H9 (cell line): ENCODE results near the gene AMPD2. TPM values are rescaled to one million over a fixed set of nuclear protein-coding genes. Genes with fewer than 3 reads are reported as not detected.

Source experiments
- total RNA-seq: library from RNA; stranded (reverse); gene quantifications from 2 replicates; pipeline ENCODE4 v1.2.1, GENCODE V29; 2021

AMPD2 gene
- total RNA-seq, 1 experiment from 2014 or later: 65.1 TPM

Other genes starting within 250 kb of the AMPD2 start
- 41.5 and 47.9 TPM in 2 replicates for gene SORT1, start 221.9 kb upstream of the AMPD2 start, total RNA-seq
- 133 and 136 TPM in 2 replicates for gene PSMA5, start 193.4 kb upstream of the AMPD2 start, total RNA-seq
- gene SYPL2, start 153.3 kb upstream of the AMPD2 start, total RNA-seq: 2.5 and 2.6 TPM in 2 replicates
- gene ATXN7L2, start 135.9 kb upstream of the AMPD2 start, total RNA-seq: 17.3 TPM in 2 replicates
- 6.5 and 6.7 TPM in 2 replicates for gene CYB561D1, start 125.7 kb upstream of the AMPD2 start, total RNA-seq
- gene AMIGO1, start 110.1 kb upstream of the AMPD2 start, total RNA-seq: 3.6 and 4.1 TPM in 2 replicates
- 0.24 and 0.48 TPM in 2 replicates for gene GPR61, start 80.0 kb upstream of the AMPD2 start, total RNA-seq
- gene GNAI3, start 71.2 kb upstream of the AMPD2 start, total RNA-seq: 9.8 and 9.9 TPM in 2 replicates
- 0.20 TPM in 1 of 2 replicates, not detected in the other for gene GNAT2, start 221 bp upstream of the AMPD2 start, total RNA-seq
- gene GSTM4, start 36.3 kb downstream of the AMPD2 start, total RNA-seq: 22.0 and 24.6 TPM in 2 replicates
- gene GSTM2, start 48.2 kb downstream of the AMPD2 start, total RNA-seq: 14.9 and 15.3 TPM in 2 replicates
- 19.5 and 20.7 TPM in 2 replicates for gene GSTM1, start 68.0 kb downstream of the AMPD2 start, total RNA-seq
- not detected in 2 replicates for gene GSTM5, start 92.4 kb downstream of the AMPD2 start, total RNA-seq
- gene GSTM3, start 121.2 kb downstream of the AMPD2 start, total RNA-seq: 2.7 and 3.5 TPM in 2 replicates
- gene EPS8L3, start 144.1 kb downstream of the AMPD2 start, total RNA-seq: not detected in 2 replicates